Activated CD8-positive, alpha-beta memory T cell treated with anti-CD3 and anti-CD28 coated beads for 48 hours (primary cell): ENCODE measurements around the gene CLEC2L.
"Not testable (repeated sequence)": the region's sequence is repeated elsewhere in the genome, so short reads cannot be mapped to it uniquely, and the experiment has no call there.

Experiments
- DNase-seq, 3 experiments: peaks; one replicate each; pipeline ENCODE4 v3.0.0-alpha.2; 2020; ENCODE audit warnings: low read depth in 2 of 3, low spot score in 2 of 3

Gene CLEC2L

DNA sequence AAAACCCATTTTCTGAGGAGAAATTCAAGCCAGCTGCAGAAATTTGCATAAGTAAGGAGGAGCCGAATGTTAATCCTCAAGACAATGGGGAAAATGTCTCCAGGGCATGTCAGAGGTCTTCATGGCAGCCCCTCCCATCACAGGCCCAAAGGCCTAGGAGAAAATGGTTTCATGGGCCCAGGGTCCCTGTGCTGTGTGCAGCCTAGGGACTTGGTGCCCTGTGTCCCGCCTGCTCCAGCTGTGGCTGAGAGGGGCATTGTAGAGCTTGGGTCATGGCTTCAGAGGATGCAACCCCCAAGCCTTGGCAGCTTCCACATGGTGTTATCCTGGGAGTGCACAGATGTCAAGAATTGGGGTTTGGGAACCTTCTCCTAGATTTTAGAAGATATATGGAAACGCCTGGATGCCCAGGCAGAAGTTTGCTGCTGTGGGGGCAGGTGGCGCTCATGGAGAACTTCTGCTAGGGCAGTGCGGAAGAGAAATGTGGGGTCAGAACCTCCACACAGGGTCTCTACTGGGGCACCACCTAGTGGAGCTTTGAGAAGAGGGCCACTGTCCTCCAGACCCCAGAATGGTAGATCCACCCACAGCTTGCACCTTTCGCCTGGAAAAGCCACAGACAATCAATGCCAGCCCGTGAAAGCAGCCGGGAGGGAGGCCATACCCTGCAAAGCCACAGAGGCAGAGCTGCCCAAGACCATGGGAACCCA lies 30.7 kb downstream of the CLEC2L start:
- not testable (repeated sequence) for DNase-seq

DNA sequence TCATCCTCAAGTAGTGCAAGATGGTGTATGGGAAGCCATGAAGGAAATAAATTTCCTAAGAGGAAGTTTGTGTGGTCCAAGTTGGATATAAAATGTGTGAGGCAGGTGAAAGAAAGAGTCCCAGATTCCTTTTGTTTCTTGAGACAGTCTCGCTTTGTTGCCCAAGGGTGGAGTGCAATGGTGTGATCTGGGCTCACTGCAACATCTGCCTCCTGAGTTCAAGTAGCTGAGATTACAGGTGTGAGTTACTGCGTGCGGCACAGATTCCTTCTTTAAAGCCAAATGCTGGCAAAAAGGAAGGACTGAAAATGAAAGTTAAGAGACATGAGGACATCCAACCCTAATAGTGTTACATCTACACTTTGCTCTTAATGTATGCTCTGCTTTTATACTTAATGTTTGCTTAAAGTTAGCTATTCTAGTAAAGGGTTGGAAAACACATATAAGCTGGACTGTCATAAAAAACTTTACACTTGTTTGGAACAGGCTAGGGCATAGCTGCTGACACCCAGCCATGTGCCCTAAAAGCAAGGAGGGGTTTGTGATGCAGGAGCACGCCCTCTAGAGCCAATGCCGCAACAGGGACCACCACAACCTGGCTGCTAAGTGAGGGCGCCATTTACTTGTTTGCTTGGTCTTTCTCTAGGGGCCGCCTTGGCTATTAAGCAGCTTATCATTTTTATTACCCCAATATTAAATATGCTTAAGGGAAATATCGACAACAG lies 34.5 kb downstream of the CLEC2L start:
- DNase-seq, result no peak

DNA sequence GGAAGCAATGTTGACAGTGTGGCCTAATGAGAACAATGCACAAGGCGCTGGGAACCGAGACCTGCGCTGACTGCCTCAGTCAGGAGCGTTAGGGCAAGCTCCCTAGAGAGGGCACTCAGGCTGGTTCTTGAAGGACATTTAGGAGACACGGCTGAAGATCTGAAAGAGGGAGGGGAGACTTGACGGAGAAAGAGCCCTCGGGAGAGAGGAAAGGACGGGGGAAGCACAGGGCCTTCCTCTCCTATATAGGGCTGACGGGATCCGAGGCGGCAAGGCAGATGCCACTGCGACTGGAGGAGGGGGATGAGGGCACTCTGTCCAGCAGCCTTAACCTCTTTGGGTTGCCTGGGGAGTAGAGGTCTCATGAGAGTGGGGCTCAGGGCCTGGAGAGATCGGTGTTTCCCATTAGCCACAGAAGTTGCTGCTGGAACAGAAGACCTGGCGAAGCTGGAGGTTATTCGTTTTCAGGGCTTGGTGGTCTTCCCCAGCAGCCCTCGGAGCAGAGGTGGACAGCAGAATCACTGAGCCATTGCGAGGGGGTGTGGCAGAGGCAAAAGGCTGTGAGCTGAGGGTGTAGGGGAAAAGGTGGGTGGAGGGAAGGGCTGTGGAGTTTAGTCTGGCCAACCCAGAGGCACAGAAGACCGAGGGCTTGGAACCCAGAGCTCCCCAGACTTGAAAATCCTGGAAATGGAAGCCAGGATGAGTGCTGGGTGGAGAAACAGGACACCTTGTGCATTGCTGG lies 36.0 kb downstream of the CLEC2L start:
- DNase-seq, result no peak

DNA sequence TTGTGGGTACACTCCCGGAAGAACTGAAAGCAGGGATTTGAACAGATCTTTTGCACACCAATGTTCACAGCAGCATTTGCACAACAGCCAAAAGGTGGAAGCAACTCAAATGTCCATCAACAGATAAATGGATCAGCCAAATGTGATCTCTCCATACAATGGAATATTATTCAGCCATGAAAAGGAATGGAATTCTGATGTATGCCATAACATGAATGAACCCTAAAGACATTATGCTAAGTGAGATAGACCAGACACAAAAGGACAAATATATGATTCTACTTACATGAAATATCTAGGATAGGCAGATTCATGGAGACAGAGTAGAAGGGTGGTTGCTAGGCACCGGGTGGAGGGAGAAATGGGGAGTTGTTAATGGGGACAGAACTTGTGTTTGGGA lies 36.7 kb downstream of the CLEC2L start:
- no peak for DNase-seq

DNA sequence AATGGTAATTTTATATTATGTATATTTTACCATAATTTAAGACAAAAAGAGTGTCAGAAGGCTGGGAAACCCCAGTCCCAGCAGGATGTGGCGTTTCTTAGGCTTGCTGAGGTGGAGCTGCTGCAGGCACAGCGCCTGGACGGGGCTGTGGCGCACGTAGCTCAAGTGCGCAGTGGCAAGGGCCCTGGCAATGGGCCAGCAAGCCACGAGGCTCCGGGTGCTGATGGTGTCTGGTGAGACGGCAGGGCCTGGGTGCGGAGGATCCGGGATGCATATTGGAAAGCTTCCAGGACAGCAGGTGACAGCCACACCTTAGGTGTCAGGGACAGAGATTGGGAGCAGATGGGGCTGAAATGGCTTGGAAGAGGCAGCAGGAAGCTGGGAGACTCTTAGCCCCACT lies 37.2 kb downstream of the CLEC2L start:
- no peak for DNase-seq

DNA sequence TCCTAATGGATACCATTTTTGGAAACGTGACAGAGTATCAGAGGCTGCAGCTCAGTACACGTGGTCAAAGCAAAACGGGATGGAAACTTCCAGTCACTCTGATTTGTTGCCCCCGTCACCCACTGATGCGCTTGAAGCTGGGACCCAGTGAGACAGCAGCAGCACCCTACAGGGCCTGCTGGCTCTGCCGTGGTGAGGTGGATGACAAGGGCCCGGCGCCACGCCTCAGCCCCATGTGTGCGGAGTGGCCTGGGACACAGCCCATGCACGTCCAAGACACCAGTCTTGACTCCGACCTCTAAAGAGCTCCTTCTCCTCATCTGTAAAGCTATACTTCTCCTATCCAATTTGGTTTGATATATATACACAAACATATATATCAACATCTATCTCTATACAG lies 39.0 kb downstream of the CLEC2L start:
- no peak for DNase-seq

DNA sequence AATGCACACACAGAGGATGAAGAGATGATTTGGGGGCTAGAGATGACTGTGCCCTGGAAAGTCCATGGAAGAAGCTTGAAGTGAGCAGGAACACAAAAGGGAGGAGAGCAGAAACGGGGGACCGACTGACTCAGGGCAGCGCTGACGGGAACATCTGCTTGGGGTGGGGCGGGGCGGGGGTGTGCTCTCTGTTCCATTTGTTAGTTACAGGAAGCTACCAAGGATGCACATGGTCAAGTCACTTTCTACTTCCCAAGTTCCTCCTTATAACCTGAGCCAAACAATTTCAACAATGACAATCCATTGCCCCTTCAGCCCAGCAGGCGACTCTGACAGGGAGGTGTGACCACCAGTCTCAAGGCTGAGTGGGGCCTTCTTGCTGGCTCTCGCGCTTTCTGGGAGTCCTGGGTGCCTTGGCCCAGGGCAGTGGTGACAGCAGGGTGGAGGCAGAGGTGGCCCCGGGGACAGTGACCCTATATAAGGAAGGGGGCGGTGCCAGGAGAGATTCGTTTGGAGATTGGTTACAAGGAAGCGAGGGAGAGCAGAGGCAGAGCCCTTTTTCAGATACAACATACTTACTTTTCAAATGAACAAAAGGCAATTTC lies 39.6 kb downstream of the CLEC2L start:
- no peak for DNase-seq

DNA sequence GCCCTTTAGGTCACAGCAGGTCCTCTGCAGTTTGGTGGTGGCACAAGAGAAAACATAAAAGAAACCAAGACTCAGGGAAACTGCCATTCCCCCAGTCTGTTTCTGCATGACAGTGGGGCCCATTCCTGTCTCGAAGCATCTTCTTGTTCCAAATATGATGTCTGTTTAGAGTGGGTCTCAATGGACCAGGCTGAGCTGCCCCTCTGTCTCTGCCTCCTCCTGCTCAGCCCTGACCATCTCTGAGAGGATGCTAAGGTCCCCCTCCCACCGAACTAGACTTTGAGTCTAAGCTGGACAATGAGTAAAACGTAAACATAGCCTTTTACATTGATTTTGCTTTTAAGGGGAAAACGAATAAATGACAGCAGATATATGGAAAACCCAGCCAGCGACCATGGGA lies 40.4 kb downstream of the CLEC2L start:
- no peak for DNase-seq

DNA sequence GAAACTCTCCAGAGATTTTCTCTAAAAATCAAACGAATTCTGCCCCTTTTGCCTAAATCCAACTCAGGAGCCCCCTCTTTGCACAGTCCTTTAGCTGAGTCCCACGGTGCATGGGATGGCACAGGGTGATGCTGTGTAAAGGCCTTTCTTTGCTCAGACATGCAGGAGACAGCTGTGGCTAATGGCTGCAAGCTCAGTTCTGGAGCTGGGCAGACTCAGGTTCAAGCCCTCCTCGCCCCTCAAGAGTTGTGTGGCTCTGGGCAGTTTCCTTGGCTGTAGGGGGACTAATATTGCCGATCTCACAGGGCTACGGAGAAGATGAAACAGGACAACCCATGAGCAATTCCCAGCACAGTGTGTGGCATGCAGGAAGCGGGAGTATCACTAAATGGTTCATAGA lies 42.6 kb downstream of the CLEC2L start:
- DNase-seq, result no peak

DNA sequence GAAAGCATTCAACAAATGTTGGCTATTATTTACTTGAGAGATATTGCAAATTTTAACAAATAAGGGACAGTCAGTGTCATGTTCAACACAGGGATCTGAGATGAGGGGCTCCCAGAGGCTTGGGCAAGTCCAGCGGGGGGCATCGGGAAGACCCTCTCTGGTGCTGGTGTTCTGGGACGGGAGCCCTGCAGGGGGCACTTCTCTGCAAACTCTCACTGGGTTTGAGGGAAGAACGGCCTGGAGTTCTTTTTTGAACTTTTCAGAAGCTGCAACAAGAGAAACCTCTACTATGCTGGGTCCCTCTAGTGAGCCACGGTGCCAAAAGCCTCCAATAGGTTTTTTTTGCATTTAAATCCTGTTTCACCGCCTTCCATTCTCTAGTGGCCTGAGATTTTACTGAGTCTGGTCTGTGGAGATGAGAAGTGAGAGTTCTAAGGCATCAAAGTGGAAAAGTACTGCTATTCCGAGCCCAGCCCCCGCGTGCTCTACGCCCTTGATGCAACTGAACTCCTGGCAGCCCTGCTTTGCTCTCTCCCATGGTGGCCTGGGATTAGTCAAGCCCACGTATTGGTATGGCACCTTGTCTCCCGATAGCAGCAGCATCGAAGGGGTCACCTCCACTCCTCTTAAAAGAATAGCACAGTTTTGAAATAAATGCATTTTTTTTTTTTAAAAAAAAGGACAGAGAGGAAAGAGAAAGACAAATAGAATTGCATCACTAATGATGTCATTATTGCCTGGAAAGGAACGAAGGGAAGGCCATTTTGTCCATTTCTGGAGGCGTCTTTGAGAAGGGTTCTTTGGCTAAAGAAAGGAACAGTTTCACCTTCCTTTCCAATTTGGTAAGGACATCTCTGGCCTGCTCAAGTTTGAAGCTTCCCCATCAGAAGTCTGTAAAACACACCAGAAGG lies 43.5 kb downstream of the CLEC2L start:
- DNase-seq, result no peak

DNA sequence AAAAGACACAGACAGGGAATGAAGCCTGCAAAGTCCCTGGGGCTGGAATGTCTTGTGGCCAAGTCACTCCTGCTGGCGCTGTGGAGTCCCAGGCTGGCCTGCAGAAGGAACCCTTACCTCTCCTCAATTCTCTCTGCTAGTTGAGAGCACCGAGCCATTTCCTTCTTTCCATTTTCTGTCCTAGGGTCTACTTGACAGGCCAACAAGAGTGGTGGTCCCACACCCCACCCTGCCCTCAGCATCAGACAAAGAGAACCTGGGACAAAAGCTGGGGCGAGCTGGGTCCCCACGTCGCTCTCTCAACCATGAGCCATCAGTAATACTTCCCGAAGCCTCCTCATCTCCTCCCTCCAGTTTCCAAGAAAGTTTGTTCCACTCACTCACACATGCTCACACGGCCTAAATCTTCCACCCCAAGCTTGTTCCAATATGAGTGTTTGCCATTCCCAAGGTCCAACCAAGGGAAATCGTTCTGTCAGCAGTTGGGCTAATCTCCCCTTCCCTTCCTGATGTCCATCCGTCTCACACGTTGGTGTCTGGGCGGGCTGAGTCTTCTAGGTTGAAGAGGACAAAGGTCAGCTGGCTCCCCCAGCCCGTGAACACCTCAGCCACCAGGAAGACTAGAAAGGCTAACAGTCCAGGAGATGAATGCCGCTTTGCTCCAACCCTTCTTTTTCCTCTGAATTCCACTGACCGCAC lies 44.3 kb downstream of the CLEC2L start:
- DNase-seq, result no peak

DNA sequence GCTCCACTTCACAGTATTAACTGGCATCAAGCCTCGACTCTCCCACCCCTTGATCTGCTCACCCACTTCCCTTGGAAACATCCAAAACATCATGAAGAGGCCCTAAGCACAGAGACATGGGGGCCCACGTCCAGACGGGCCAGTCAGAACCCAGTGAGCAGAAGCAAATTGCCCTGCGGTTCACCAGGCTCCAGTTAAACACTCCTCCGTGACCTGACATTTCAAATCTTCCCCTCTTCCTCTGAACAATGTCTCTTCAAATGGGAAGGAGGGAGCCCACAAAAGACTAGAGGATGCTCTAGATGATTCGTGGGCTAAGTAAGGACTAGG lies 44.8 kb downstream of the CLEC2L start:
- DNase-seq, result no peak

DNA sequence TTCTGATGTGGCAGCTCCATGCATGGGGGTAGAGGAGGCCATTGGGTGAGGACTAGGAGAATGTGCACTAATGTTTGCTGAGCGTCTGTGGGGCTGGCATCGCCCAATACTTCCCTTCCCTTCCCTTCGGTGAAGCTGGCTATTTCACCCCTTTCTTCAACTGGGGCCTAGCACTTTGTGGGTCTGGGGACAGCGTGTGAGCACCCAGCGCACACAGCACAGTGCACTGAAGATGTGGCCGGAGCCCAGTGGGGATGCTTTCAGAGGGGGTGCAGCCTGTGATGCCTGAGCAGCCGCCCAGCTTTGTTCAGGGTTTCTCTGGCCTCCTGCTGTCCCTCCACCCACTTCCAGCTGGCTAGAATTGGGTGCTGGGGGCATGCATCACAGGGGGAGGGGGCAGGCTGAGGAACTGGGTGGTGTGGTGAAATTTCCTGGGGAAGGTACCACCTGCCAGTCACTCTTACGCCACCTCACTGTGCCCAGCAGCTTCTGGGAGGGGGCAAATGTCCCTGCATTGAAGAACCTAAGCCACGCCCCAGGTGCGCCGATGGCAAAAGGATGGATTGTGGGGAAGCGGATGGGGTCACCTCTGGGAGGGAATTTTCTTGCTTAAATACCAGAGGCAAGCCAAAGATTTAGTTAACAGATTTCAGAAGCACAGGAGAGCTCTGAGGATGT lies 45.5 kb downstream of the CLEC2L start:
- no peak for DNase-seq

DNA sequence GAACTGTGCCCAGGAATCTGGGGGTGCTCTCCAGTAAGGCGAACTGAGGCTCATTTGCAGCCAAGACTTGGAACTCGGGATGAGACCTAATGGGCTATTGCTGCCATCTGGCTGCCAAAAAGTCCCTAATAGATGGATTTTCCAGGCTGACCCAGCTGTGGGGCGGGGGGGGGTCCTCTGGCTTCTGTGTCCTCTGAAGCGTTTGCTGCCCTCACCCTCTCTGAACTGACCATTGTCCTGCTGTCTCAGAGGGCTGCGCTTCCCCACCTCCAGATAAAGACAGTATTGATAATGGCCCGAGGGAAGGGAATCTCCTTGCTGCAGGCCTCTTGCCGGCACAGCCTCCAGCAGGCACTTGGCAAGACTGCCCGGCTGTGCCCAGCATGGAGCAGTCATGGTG lies 46.6 kb downstream of the CLEC2L start:
- DNase-seq, result no peak

DNA sequence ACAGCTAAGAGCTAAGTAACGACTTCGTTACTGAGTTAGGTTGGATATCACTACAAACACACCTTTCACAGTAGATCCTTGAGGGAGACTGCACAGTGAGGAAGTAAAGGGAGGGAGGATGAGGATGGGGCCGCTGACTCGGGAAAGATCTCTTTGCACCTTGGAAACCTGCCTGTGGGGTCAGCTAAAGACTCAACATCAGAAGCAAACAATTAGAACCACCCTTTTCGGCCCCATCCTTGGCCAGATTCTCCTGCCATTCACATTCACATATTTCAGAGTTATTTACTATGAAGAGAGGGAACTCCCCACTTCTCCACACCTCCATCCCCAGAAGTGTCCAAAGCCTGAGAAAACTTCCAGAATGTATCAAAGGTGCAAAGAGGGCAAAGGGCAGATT lies 47.1 kb downstream of the CLEC2L start:
- no peak for DNase-seq

DNA sequence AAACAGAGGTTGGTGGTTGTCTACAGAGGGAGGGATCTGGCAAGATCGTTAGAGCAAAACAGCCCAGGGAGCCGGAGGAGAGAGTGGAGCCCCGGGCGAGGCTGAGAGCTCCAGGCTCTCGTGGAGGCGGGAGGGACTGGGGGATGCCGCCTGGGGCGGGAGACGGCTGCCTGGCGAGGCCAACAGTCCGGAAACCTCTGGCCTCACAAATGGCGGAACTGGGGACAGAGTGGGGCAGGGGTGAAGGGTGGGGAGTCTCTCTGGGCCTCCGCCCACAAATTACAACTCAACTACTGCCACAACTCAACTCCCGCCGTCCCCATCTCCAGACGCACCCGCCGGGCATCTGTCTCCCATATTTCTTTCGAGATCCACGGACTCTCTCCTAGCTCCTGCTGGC lies 47.7 kb downstream of the CLEC2L start:
- no peak for DNase-seq

DNA sequence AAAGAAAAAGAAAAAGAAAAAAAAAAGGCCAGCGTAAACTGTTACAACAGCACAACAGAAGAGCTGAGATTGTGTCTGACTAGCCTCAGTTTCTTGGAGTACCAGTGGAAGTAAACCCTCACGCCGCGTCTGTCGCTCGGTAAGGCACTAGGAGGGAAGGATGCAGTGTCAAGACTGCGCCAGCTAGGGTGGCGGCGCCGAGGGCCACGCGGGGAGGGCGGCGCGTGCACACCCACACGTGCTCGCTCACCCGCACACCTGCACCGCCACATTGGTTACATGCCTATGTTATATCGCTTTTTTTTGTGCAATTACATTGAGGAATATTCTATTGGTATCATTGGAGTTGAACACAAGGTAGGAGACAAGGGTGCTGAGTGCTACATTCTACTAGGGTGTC lies 48.2 kb downstream of the CLEC2L start:
- no peak for DNase-seq

DNA sequence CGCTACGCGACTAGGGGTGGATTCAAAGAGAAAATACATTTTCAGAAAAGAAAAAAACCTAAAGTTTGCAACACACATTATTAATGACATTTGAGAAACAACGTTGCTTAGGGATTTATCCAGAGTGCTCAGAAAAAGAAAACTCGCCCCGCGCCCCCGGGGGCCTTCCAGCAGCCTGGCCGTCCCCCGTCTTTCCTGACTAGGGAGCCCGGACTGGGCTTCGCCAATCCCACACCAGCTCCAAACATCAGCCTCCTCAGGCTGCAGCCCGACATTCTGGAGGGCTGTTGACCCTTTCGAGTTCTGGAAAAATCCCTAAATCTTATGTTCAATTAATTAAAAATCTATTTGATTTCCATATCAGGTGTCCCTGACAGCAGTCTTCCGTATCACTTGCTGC lies 48.6 kb downstream of the CLEC2L start:
- DNase-seq, result no peak

DNA sequence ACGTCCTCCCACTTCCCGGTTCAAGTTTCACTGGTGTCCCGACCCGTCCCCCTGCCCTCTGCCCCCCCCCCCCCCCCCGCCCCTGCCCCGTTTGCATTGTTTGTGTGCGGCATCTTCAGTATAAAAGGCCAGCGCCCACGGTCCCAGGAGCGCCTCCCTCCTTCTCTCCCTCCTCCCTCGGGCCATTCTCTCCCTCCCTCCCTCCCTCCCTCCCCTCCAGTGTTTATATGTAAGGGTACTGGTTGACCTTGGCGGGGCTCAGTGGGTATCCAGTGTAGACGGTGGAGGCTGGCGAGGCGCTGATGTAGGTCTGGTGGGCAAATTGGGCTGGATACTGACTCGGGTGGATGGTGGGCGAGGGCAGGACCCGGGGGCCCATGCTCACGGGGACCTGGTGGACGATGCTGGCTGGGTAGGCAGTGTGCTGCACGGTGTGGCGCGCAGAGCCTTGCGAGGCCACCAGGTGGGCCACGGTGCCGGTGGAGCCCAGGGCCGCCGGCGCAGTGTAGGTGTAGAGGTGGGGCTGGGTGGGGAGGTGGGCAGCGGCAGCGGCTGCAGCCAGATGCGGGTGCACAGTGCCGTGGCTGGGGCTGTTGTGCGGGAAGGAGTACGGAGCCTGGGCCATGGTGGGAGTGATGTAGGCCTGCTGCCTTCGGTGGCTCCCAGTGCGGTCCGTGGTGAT lies 49.4 kb downstream of the CLEC2L start:
- no peak for DNase-seq
